ENCODE measurements around the gene CT47A7.
"Not testable (repeated sequence)": the region's sequence is repeated elsewhere in the genome, so short reads cannot be mapped to it uniquely, and the experiment has no call there.

CT47A7 gene

DNA sequence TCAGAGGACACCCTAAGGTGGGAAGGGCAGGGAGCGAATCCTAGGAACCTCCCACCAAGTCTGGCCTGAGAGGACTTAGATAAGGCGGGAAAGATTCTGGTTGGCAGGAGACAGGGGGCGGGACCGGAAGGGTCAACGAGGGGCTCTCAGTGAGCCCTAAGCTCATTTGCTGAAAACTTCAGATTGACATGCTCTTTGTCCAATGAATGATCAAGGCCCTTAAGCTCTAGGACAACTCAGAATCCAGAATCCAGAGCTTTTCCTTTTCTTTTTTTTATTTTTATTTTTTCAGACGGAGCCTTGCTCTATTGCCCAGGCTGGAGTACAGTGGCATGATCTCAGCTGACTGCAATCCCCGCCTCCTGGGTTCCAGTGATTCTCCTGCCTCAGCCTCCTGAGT lies at the start of gene CT47A7:
CT47A7 (minus strand) TSS at position 101 of the 400 bp plus-strand sequence. CDS start 255 bp downstream, outside the sequence.
- not testable (repeated sequence) for ATAC-seq

DNA sequence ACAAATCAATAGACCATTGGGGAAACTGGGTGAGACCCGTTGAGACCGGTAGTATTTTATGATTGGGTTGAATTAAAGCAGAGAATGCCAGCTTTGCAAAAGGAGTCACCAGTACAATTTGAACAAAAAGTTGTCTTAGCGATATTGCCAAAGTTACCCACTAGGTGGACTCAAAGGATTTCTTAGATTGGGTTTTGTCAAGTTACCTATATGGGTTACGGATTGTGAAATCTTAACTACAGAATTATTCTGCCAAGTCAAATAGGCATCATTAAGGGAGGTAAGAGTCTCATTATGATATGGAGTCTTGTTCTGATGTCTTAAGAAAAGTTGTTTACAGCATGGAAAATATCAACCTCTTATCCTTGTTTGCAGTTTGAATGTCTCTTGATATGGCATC lies 44.2 kb upstream of the CT47A7 start:
- no peak for TF ChIP-seq ZFP3 (CRISPR knock-in tag; IDR thresholded peaks at IDR 0.05)
- TF ChIP-seq PATZ1 (CRISPR knock-in tag; IDR thresholded peaks at IDR 0.05; ENCODE audit: borderline replicate concordance): no peak
- no peak for TF ChIP-seq BACH2 (CRISPR knock-in tag; IDR thresholded peaks at IDR 0.05; ENCODE audit: borderline replicate concordance)
- TF ChIP-seq ZC3H10 (CRISPR knock-in tag; IDR thresholded peaks at IDR 0.05): no peak
- TF ChIP-seq ZFP30 (CRISPR knock-in tag; IDR thresholded peaks at IDR 0.05): no peak
- TF ChIP-seq, protein P1, sequence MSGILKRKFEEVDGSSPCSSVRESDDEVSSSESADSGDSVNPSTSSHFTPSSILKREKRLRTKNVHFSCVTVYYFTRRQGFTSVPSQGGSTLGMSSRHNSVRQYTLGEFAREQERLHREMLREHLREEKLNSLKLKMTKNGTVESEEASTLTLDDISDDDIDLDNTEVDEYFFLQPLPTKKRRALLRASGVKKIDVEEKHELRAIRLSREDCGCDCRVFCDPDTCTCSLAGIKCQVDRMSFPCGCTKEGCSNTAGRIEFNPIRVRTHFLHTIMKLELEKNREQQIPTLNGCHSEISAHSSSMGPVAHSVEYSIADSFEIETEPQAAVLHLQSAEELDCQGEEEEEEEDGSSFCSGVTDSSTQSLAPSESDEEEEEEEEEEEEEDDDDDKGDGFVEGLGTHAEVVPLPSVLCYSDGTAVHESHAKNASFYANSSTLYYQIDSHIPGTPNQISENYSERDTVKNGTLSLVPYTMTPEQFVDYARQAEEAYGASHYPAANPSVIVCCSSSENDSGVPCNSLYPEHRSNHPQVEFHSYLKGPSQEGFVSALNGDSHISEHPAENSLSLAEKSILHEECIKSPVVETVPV (CRISPR knock-in tag; IDR thresholded peaks at IDR 0.05): no peak
- no peak for TF ChIP-seq ARNTL (CRISPR knock-in tag; IDR thresholded peaks at IDR 0.05; ENCODE audit: borderline replicate concordance, low read depth)
- no peak for TF ChIP-seq TOX (CRISPR knock-in tag; IDR thresholded peaks at IDR 0.05; ENCODE audit: borderline replicate concordance)
- TF ChIP-seq, protein P2, sequence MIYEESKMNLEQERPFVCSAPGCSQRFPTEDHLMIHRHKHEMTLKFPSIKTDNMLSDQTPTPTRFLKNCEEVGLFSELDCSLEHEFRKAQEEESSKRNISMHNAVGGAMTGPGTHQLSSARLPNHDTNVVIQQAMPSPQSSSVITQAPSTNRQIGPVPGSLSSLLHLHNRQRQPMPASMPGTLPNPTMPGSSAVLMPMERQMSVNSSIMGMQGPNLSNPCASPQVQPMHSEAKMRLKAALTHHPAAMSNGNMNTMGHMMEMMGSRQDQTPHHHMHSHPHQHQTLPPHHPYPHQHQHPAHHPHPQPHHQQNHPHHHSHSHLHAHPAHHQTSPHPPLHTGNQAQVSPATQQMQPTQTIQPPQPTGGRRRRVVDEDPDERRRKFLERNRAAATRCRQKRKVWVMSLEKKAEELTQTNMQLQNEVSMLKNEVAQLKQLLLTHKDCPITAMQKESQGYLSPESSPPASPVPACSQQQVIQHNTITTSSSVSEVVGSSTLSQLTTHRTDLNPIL (CRISPR knock-in tag; IDR thresholded peaks at IDR 0.05; ENCODE audit: low read depth): no peak
- no peak for TF ChIP-seq ZNF8 (CRISPR knock-in tag; IDR thresholded peaks at IDR 0.05)
- TF ChIP-seq ESRRG (CRISPR knock-in tag; IDR thresholded peaks at IDR 0.05): no peak
- no peak for TF ChIP-seq PPARA (CRISPR knock-in tag; IDR thresholded peaks at IDR 0.05; ENCODE audit: borderline replicate concordance)
- TF ChIP-seq ISL1 (CRISPR knock-in tag; IDR thresholded peaks at IDR 0.05): no peak
- TF ChIP-seq CSDC2 (CRISPR knock-in tag; IDR thresholded peaks at IDR 0.05): no peak
- no peak for TF ChIP-seq OSR1 (CRISPR knock-in tag; IDR thresholded peaks at IDR 0.05)
- TF ChIP-seq SNAI2 (CRISPR knock-in tag; IDR thresholded peaks at IDR 0.05): no peak
- TF ChIP-seq GLIS3 (CRISPR knock-in tag; IDR thresholded peaks at IDR 0.05): no peak
- peak; percentile 54; the same call in 2 of the 3 replicates for ATAC-seq

DNA sequence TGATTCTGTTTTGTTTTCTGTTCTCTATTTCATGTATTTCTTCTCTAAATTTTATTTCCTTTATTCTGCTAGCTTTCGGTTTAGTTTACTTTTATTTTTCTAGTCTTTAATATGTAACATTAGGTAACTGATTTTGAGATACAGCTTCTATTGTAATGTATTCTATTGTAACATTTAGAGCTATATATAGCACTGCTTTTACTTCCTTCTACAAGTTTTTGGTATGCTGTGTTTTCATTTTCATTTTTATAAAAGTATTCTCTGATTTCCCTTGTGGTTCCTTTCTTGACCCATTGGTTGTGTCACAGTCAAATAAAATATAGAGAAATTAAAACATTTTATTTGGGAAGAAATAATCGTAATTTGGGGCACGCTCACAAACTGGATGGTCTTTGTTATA lies 43.0 kb upstream of the CT47A7 start:
- ATAC-seq: no peak

GRCh38 chrX:120985660-120986059 lies 29.3 kb upstream of the CT47A7 start, which contains the start of gene CT47A1:
Gene CT47A1, minus strand, starts transcription at chrX:120985760. Its CDS starts 231 bp downstream, at chrX:120985529.
- ATAC-seq: not testable (repeated sequence)

More for the DNA sequence above, 43.0 kb upstream of the CT47A7 start:
- TF ChIP-seq ZFP3 (CRISPR knock-in tag; IDR thresholded peaks at IDR 0.05) (no peak), TCF4 (CRISPR knock-in tag; IDR thresholded peaks at IDR 0.05; ENCODE audit: borderline replicate concordance) (no peak), ZC3H10 (CRISPR knock-in tag; IDR thresholded peaks at IDR 0.05) (no peak)
